GM18907 (cell line): ENCODE measurements around the gene SUN2.
"Not testable (repeated sequence)": the region's sequence is repeated elsewhere in the genome, so short reads cannot be mapped to it uniquely, and the experiment has no call there.

Experiments used
- ATAC-seq: cut with Tn5 transposase; IDR thresholded peaks from one replicate; pipeline ENCODE4 v1.9.1; 2021; ENCODE audit warnings: mild to moderate bottlenecking, moderate library complexity; ENCODE audit not compliant: unreplicated experiment

SUN2 gene, protein sequence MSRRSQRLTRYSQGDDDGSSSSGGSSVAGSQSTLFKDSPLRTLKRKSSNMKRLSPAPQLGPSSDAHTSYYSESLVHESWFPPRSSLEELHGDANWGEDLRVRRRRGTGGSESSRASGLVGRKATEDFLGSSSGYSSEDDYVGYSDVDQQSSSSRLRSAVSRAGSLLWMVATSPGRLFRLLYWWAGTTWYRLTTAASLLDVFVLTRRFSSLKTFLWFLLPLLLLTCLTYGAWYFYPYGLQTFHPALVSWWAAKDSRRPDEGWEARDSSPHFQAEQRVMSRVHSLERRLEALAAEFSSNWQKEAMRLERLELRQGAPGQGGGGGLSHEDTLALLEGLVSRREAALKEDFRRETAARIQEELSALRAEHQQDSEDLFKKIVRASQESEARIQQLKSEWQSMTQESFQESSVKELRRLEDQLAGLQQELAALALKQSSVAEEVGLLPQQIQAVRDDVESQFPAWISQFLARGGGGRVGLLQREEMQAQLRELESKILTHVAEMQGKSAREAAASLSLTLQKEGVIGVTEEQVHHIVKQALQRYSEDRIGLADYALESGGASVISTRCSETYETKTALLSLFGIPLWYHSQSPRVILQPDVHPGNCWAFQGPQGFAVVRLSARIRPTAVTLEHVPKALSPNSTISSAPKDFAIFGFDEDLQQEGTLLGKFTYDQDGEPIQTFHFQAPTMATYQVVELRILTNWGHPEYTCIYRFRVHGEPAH

GRCh38 chr22:38755911-38756532, at the start of gene SUN2:
SUN2 (minus strand) TSS chr22:38755998; CDS start chr22:38752628, 3,370 bp downstream.
- ATAC-seq = peak; percentile 51

DNA sequence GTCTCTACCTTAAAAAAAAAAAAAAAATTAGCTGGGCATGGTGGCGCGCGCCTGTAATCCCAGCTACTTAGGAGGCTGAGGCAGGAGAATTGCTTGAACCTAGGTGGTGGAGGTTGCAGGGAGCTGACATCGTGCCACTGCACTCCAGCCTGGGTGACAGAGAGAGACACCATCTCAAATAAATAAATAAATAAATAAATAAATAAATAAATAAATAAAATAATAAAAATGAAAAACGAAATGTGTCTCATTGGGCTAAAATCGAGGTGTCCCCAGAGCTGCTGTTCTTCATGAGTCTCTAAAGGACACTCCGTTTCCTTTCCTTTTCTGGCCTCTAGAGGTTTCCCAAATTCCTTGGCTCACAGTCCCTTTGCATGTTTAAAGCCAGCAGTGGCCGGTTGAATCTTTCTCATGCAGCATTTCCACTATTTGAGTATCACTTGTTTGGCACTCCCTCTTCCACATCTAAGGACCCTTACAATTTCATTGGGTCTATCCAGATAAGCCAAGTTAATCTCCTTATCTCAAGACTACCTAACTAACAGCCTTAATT, 49.3 kb upstream of the SUN2 start:
- ATAC-seq = not testable (repeated sequence)

DNA sequence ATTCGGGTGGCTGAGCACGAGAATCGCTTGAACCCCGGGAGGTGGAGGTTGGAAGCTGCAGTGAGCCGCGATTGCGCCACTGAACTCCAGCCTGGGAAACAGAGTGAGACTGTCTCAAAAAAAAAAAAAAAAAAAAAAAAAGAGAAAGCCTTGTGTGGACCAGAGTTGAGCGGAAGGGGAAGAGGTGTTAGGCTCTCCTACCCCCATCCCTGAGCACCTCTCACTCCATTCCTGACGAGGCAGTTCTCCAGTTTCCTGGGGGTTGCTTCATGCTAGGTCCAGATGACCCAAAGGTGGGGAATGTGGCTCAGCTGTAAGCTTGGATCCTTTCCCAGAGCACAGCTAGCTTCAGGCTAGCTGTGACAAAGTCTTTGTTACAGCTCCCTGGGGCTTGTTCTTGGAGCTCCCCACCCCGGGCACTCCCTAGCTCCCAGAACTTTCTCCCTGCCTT, 46.9 kb upstream of the SUN2 start:
- no peak for ATAC-seq

- ATAC-seq = no peak
These were observed 43.6 kb upstream of the SUN2 start for GRCh38 chr22:38799265-38800002.

DNA sequence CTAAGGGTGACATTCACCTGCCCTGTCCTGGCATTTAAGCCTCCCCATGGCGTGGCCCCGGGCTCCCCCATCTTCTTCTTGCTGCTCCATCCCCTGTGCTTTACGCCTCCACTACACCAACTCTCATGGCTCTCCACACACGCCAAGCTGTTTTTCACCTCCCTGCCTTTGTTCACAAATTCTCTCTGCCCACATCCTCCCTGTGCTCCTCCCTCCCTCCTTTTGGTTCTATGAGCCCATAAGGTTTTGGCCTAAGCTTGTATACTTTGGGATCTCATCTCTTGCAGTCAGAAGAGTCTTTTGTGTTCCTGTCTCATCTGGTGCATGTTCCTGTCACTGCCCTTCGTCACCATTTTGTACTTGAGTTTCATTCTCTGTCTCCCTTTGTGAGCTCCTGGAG, 42.7 kb upstream of the SUN2 start:
- no peak for ATAC-seq

DNA sequence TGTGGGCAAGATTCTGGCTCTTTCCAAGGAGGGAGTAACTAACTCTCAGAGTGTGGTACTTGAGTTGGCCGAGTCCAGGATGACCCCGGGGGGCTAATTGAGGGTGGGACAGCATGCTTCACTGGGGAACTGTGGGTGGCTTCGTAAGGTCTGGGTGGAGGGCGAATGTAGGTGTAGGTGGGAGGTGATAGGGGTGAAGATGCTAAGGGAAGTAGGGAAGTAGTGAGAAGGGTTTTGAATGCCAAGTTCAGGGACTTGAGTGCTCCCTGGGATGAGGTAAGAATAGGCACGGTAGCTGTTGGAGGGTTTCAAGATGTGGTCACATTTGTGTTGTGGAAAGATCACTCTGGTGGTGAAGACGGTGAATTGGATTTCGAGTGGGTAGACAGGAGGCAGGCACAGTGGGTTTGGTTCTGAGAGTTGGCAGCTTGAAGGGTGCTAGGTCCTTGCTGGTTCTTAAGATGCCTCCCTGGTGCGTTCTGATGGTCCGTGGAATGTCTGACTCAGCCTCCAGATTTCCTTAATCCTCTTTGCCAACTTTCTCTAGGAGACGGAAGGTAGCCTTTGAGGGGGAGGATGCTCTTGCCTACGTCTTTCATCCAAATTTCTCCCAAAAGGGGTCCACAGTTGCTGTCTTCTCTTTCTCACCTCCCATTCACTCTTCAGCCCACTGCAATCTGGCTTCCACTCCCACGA, 40.6 kb upstream of the SUN2 start:
- ATAC-seq = no peak

DNA sequence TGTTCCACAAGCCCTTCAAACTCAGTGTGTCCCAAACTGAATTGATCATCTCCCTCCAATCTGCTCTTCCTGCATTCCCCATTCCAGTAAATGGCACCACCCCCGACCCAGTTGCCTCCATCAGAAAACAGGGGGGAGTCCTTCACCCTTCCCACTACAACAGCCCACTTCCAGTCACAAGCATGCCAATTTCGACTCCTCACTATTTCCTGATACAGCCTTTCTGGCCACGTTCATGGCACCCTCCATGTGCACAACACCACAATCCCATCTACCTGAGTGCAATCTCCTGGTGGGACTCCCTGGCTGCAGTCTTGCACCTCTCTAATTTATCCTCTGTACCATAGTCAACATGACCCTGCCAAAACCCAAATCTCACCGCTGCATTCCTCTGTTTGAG, 39.8 kb upstream of the SUN2 start:
- no peak for ATAC-seq

DNA sequence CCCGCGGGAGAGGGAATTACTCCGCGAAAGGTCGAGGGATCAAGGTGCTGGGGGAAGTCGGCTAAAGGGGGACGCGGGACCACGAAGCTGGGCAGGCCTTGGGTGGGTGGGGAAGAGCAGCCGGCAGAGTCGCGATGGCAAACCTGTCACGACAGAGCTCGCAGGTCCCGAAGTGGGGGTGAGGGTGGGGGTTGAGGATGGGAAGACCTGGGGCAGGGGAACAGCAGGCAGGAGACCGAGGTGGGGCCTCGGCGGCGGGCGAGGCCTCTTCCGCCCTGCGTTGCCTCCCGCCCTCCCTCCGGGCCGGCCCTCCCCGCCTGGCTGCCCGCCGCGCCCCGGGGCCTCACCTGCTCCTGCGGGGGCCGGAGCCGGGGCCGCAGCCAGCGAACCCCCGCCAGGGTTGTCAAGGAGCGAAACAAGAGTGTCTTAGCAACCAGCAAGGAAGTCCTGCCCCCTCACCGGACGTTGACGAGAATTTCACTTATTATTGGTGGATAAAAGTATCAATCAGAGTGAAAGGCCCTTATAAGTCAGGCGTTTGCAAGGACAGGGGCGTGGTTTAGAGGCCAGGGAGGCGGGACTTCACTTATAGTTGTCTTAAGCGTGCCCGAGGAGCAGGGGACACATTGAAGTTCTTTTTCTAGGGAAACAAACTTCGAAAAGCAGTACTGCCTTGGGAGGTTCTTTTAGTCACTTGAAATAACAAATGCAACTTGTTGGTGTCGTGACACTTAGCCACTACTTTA, 38.1 kb upstream of the SUN2 start, which contains the start of gene DNAL4:
Gene DNAL4 (minus strand): TSS at position 423 of the 746 bp plus-strand sequence. CDS start 11,412 bp downstream, outside the sequence.
- peak; percentile 96 for ATAC-seq

GRCh38 chr22:38793317-38793716, 37.5 kb upstream of the SUN2 start:
- no peak for ATAC-seq

GRCh38 chr22:38792833-38793232, 37.0 kb upstream of the SUN2 start:
- ATAC-seq = no peak

- no peak for ATAC-seq
These were observed 33.8 kb upstream of the SUN2 start for GRCh38 chr22:38789606-38790005.

- no peak for ATAC-seq
These were observed 33.0 kb upstream of the SUN2 start for GRCh38 chr22:38788846-38789245.

DNA sequence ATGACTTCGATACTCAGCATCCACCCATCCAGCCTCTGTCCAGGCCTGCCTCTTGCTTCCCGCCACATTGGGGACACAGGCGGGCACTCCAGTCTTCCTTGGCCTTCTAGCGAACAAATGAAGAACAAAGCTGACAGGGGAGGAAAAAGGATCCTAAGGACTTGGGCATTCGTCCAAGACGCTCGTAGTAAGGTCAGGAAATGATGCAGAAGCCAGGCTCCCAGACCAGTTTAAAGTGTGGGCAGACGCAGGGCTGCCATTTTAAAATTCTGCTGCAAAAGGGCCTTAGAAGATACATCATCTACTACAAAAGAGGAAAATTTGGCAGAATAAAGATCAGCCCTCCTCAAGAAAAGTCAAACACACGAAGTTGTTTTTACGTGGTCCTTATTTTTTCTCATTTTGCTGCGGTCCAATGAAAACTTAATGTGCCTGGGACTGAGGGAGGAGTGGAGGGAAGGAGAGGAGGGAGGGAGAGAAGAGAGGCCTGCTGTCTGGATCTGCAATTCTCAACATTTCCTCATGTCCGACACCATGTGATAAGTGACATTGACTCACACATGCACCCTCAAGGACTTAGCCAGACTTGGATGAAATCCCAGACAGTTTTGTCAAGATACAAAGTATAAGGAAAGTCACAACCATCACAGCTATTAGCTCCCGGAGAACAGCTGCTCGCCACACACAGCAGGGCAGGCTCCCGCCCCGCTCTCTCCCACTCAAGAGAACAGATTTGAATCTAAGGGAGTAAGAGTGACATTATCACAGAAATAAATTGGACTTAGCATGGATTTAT, 32.4 kb upstream of the SUN2 start:
- ATAC-seq = no peak

GRCh38 chr22:38786631-38787030, 30.8 kb upstream of the SUN2 start:
- ATAC-seq = no peak

- no peak for ATAC-seq
These were observed 29.1 kb upstream of the SUN2 start for GRCh38 chr22:38784856-38785255.

DNA sequence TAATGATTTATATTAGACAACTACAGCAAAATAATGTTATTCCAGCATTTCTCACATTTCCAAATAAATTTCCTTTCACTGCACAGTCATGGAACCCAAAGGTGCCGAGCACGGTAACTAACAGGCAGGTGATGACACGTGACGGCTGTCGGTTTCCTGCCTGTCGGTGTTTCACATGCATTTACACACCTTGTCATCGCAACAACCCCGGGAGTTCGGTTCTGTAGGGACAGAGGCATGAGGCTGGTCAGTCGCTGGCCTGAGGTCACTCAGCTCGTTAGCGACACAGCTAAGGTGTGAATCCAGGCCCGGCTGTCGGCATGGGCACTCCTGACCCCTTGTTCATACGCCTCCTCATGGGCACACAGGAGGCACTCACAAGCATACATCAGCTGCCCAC, 28.2 kb upstream of the SUN2 start:
- ATAC-seq = no peak

- ATAC-seq = no peak
These were observed 27.4 kb upstream of the SUN2 start for GRCh38 chr22:38783095-38783615.

- no peak for ATAC-seq
These were observed 26.8 kb upstream of the SUN2 start for GRCh38 chr22:38782402-38783094.
